PC-3 (cell line): ENCODE results near the gene COA5. TPM values are rescaled to one million over a fixed set of nuclear protein-coding genes. Genes with fewer than 3 reads are reported as not detected.
A peak's percentile ranks its signal among the peaks of the same experiment; 100 is the strongest.

Source experiments
- ATAC-seq: fragments of 200-7000 bp; cut with Tn5 transposase; 2 replicates; pipeline ENCODE4 v1.9.1; 2020; ENCODE audit warnings: mild to moderate bottlenecking, moderate library complexity
- BruUV-seq: library from RNA; stranded (reverse); fragments of 400-500 nt; replicated peaks from 2 replicates; lab custom pipeline; 2021; lab: Mats Ljungman, UMichigan
- CTCF ChIA-PET: fragments of 300-600 bp; sonication (Branson Sonifier 250); formaldehyde crosslinking; loops from one replicate; lab custom pipeline; 2022; ENCODE audit warnings: antibody characterized with exemption; lab: Charles Lee
- POLR2A ChIA-PET: fragments of 300-600 bp; sonication (Branson Sonifier 250); formaldehyde crosslinking; loops from one replicate; lab custom pipeline; 2022; ENCODE audit warnings: antibody characterized with exemption; ENCODE audit not compliant: unreplicated experiment; lab: Charles Lee
- DNase-seq: peaks from one replicate; pipeline ENCODE4 v3.0.0-alpha.2; 2015
- H2AFZ ChIP-seq: fragments of 300-600 bp; sonication (generic); 2 replicates; pipeline ENCODE4 v1.6.0; 2016; ENCODE audit warnings: antibody characterized with exemption, low read length
- H3F3A ChIP-seq: fragments of 300-600 bp; sonication (generic); one replicate; pipeline ENCODE4 v1.6.0; 2017; ENCODE audit warnings: antibody characterized with exemption, low read length, control low read depth, mild to moderate bottlenecking; ENCODE audit not compliant: unreplicated experiment
- H3K27ac ChIP-seq: fragments of 300-600 bp; sonication (generic); 2 replicates; pipeline ENCODE4 v1.5.1; 2016; ENCODE audit warnings: mild to moderate bottlenecking, low read length
- H3K27me3 ChIP-seq: fragments of 300-600 bp; sonication (generic); 2 replicates; pipeline ENCODE4 v1.6.1; 2016; ENCODE audit warnings: low read length, mixed read lengths
- H3K36me3 ChIP-seq: fragments of 300-600 bp; sonication (generic); 2 replicates; pipeline ENCODE4 v1.6.1; 2016; ENCODE audit warnings: low read depth, mixed run types, low read length, mixed read lengths
- H3K4me1 ChIP-seq: fragments of 300-600 bp; sonication (generic); 2 replicates; pipeline ENCODE4 v1.5.1; 2016; ENCODE audit warnings: low read length; ENCODE audit not compliant: insufficient read depth
- H3K4me2 ChIP-seq: fragments of 300-600 bp; sonication (generic); 2 replicates; pipeline ENCODE4 v1.6.0; 2016; ENCODE audit warnings: low read length
- H3K4me3 ChIP-seq: fragments of 300-600 bp; sonication (generic); 2 replicates; pipeline ENCODE4 v1.5.1; 2016; ENCODE audit warnings: mild to moderate bottlenecking, low read length, mixed read lengths
- H3K79me2 ChIP-seq: fragments of 300-600 bp; sonication (generic); 2 replicates; pipeline ENCODE4 v1.6.1; 2017; ENCODE audit warnings: low read length, mixed read lengths
- H3K9ac ChIP-seq: fragments of 300-600 bp; sonication (generic); 2 replicates; pipeline ENCODE4 v1.6.0; 2016; ENCODE audit warnings: mild to moderate bottlenecking, low read length
- H3K9me2 ChIP-seq: fragments of 300-600 bp; sonication (generic); replicated peaks from 2 replicates; pipeline ENCODE4 v1.6.1; 2016; ENCODE audit warnings: mixed run types, low read length, mixed read lengths
- H3K9me3 ChIP-seq: fragments of 300-600 bp; sonication (generic); 2 replicates; pipeline ENCODE4 v1.6.1; 2016; ENCODE audit warnings: low read length, mixed read lengths
- H4K20me1 ChIP-seq: fragments of 300-600 bp; sonication (generic); 2 replicates; pipeline ENCODE4 v1.6.1; 2016; ENCODE audit warnings: low read length, mixed read lengths
- CTCF ChIP-seq: fragments of 300-600 bp; sonication (generic); conservative IDR thresholded peaks from 2 replicates; pipeline ENCODE4 v1.5.1; 2017; ENCODE audit warnings: antibody characterized with exemption, low read depth, mild to moderate bottlenecking, low read length
- EZH2 ChIP-seq: fragments of 300-600 bp; sonication (generic); IDR thresholded peaks from one replicate; pipeline ENCODE4 v1.6.1; 2017; ENCODE audit warnings: antibody characterized with exemption, mild to moderate bottlenecking, low read length; ENCODE audit not compliant: unreplicated experiment
- EZH2phosphoT487 ChIP-seq: fragments of 300-600 bp; sonication (generic); IDR thresholded peaks from 2 replicates; pipeline ENCODE4 v1.6.1; 2018; ENCODE audit warnings: mild to moderate bottlenecking, antibody characterized with exemption, low read length, borderline replicate concordance
- intact Hi-C: fragments of 100-400 bp; cut with micrococcal nuclease; formaldehyde crosslinking; loops from 2 replicates; pipeline ENCODE4 v1.9.0; 2023
- total RNA-seq: library from RNA; depleted of rRNA; stranded (reverse); fragments of >200 nt; gene quantifications from 2 replicates; pipeline ENCODE4 v1.2.3, GENCODE V29; 2014

COA5 gene
- total RNA-seq, 1 experiment from 2014 or later: 37.2 TPM

GRCh38 chr2:98606431-98606830 is 1.9 kb downstream of the COA5 start:
- no peak overlapping the region for H3K4me2 ChIP-seq
- ChIA-PET CTCF (no interaction called here), POLR2A (no interaction called here)
- DNase-seq (no peak), ATAC-seq (no peak)
- H3K27ac ChIP-seq: no peak overlapping the region
- H3K9me3 ChIP-seq: no peaks in the 10 kb centered on the region
- peaks cover 34% of the 10 kb centered on the region for H3K4me1 ChIP-seq
- H3K36me3 ChIP-seq: peaks cover 7% of the 10 kb centered on the region; the same call in 1 of the 2 replicates
- no peaks in the 10 kb centered on the region for H3F3A ChIP-seq
- no peak overlapping the region for H3K4me3 ChIP-seq
- H3K27me3 ChIP-seq: no peaks in the 10 kb centered on the region
- no peaks in the 10 kb centered on the region for H4K20me1 ChIP-seq
- H3K9ac ChIP-seq: no peak overlapping the region
- H3K9me2 ChIP-seq: no peaks in the 10 kb centered on the region
- intact Hi-C loops: loop anchor here (10.0 kb wide), 1 partner anchor 162 kb away; the partner anchor contains the start of gene INPP4A
- no peak for TF ChIP-seq EZH2
- no peak overlapping the region for H2AFZ ChIP-seq
- peaks cover 72% of the 10 kb centered on the region for H3K79me2 ChIP-seq
- BruUV-seq: no TSS peak

- peaks cover 23% of the 10 kb centered on the region for H3K4me1 ChIP-seq
Observed at GRCh38 chr2:98605076-98605475, 3.2 kb downstream of the COA5 start.

GRCh38 chr2:98604547-98604946 is 3.8 kb downstream of the COA5 start:
- no peaks in the 10 kb centered on the region for H3K9me3 ChIP-seq
- no peaks in the 10 kb centered on the region for H3K9me2 ChIP-seq
- peaks cover 54% of the 10 kb centered on the region for H3K79me2 ChIP-seq
- no TSS peak for BruUV-seq
- no peak for ATAC-seq
- no peak overlapping the region for H3K27ac ChIP-seq
- CTCF ChIA-PET: no interaction called here
- DNase-seq: peak; percentile 40
- intact Hi-C loops: loop anchor here (10.0 kb wide), 1 partner anchor 160 kb away; the partner anchor contains the start of gene INPP4A
- no peak overlapping the region for H3K9ac ChIP-seq
- POLR2A ChIA-PET: no interaction called here
- peaks cover 23% of the 10 kb centered on the region for H3K4me1 ChIP-seq
- H3F3A ChIP-seq: peaks cover 6% of the 10 kb centered on the region
- H2AFZ ChIP-seq: no peak overlapping the region
- H3K4me2 ChIP-seq: no peak overlapping the region
- H3K36me3 ChIP-seq: peaks cover 20% of the 10 kb centered on the region
- no peaks in the 10 kb centered on the region for H3K27me3 ChIP-seq
- TF ChIP-seq EZH2: no peak
- TF ChIP-seq EZH2phosphoT487: no peak
- TF ChIP-seq CTCF: no peak
- no peak overlapping the region for H3K4me3 ChIP-seq
- 0 out of 2 replicates have a peak, but pooled peaks cover 2% of the 10 kb centered on the region for H4K20me1 ChIP-seq

More at GRCh38 chr2:98605076-98605475, 3.2 kb downstream of the COA5 start:
- Histone ChIP-seq H3K36me3 (peaks cover 15% of the 10 kb centered on the region), H3K9me2 (no peaks in the 10 kb centered on the region), H3K79me2 (peaks cover 59% of the 10 kb centered on the region), H3K4me2 (no peak overlapping the region), H3K27ac (no peak overlapping the region), H3K9me3 (no peaks in the 10 kb centered on the region), H3F3A (peaks cover under 1% of the 10 kb centered on the region), H3K9ac (no peak overlapping the region), H3K27me3 (no peaks in the 10 kb centered on the region), H2AFZ (no peak overlapping the region), H3K4me3 (no peak overlapping the region), H4K20me1 (no peaks in the 10 kb centered on the region)
- TF ChIP-seq CTCF (no peak), EZH2 (no peak), EZH2phosphoT487 (no peak)
- ATAC-seq (no peak), DNase-seq (no peak)
- ChIA-PET CTCF (no interaction called here), POLR2A (interaction anchor here (0.6 kb wide), 1 partner anchor 65 kb away, joined by 3 read pairs; no protein-coding TSS in a partner anchor)
- no TSS peak for BruUV-seq
- intact Hi-C loops: loop anchor here (10.0 kb wide), 1 partner anchor 160 kb away; the partner anchor contains the start of gene INPP4A
